ENCODE results near the gene LRCOL1. TPM values are rescaled to one million over a fixed set of nuclear protein-coding genes. Genes with fewer than 3 reads are reported as not detected.

Gene LRCOL1
- total and polyA plus RNA-seq, 2 experiments from 2014 or later: 1.7 TPM; not detected in 1

DNA sequence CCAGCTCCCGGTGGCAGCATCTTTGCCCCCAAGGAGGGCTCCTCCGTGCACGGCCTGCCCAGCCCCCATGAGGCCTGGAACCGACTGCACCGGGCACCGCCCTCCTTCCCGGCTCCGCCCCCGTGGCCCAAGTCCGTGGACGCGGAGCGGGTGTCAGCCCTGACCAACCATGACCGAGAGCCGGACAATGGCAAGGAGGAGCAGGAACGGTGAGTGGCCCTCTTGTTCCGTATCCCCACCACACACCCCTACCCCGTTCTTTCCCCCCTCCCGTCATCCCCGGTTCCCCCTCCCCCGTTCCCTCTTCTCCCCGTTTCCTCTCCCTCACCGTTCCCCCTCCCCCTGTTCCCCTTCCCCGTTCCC is 28.3 kb downstream of the LRCOL1 start:
- Mint-ChIP-seq H3K27me3 (ENCODE audit: insufficient read depth, low read depth, poor library complexity) (peaks cover 53% of the 10 kb centered on the region), H3K9me3 (peaks cover 3% of the 10 kb centered on the region; the same call in 1 of the 3 replicates), H3K4me3 (peak overlapping the region; percentile 59), H3K4me1 (peaks cover 7% of the 10 kb centered on the region), H3K36me3 (ENCODE audit: low read depth) (peaks cover 19% of the 10 kb centered on the region), H3K27ac (no peak overlapping the region)
- Histone ChIP-seq H3K4me1 (ENCODE audit: insufficient read depth) (peaks cover 7% of the 10 kb centered on the region), H3K27ac (ENCODE audit: low read depth) (no peak overlapping the region), H2AFZ (no peak overlapping the region), H3K79me2 (replicated peaks; ENCODE audit: insufficient read depth) (no peaks in the 10 kb centered on the region), H3K9me2 (ENCODE audit: insufficient read depth) (no peaks in the 10 kb centered on the region), H3F3A (replicated peaks; ENCODE audit: low read depth) (peaks cover 17% of the 10 kb centered on the region), H3K4me3 (peak overlapping the region; percentile 56), H3K4me2 (peak overlapping the region; percentile 90), H3K36me3 (ENCODE audit: insufficient read depth) (no peaks in the 10 kb centered on the region), H4K20me1 (replicated peaks; ENCODE audit: insufficient read depth) (peaks cover 17% of the 10 kb centered on the region), H3K27me3 (ENCODE audit: insufficient read depth) (peaks cover 34% of the 10 kb centered on the region)
- TF ChIP-seq POLR2AphosphoS5 (IDR thresholded peaks at IDR 0.05; ENCODE audit: low read depth): peak; percentile 66
- TF ChIP-seq ZNF331 (CRISPR knock-in tag; IDR thresholded peaks at IDR 0.05; ENCODE audit: low read depth): no peak
- ATAC-seq (peak; percentile 53), DNase-seq (ENCODE audit: low spot score) (peak; percentile 72)

DNA sequence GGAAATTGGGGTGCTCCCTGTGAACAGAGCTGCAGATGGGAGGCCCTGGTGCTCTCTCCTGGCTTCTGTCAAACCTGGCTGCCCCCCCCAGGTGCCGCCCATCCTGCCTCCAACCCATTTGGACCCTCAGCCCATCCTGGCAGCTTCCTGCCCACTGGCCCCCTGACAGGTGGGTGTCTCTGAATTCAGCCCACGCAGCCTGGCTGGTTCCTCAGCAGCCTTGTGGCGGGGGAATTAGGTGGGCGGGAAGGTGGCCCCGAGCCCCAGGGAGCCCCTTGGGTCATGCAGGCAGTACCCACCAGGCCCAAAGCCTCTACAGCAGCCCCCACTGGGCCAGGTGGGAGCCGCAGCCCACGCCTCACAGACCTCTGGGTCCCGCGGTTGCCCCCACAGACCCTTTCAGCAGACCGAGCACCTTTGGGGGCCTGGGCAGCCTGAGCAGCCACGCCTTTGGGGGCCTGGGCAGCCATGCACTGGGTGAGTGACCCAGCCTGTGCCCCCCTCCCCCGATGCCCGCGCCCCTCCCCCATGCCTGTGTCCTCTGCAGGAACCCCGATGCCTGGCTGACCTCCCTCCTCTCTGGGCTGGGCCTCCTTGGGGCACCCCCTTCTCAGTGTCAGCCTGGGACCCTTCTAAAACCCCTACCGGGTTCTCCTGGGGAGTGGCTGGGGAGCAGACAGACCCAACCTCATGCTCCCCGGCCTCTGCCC is 28.9 kb downstream of the LRCOL1 start:
- H3F3A ChIP-seq (replicated peaks; ENCODE audit: low read depth): peaks cover 17% of the 10 kb centered on the region
- Mint-ChIP-seq H3K9me3 (peaks cover 3% of the 10 kb centered on the region; the same call in 1 of the 3 replicates), H3K27ac (no peak overlapping the region), H3K4me3 (peak overlapping the region; percentile 59; the same call in 1 of the 3 replicates), H3K4me1 (peaks cover 7% of the 10 kb centered on the region), H3K27me3 (ENCODE audit: insufficient read depth, low read depth, poor library complexity) (peaks cover 50% of the 10 kb centered on the region), H3K36me3 (ENCODE audit: low read depth) (peaks cover 22% of the 10 kb centered on the region)
- H3K36me3 ChIP-seq (ENCODE audit: insufficient read depth): no peaks in the 10 kb centered on the region
- no peak overlapping the region for H2AFZ ChIP-seq
- H4K20me1 ChIP-seq (replicated peaks; ENCODE audit: insufficient read depth): peaks cover 17% of the 10 kb centered on the region
- DNase-seq (ENCODE audit: low spot score): peak; percentile 26
- peaks cover 7% of the 10 kb centered on the region for H3K4me1 ChIP-seq (ENCODE audit: insufficient read depth)
- no peaks in the 10 kb centered on the region for H3K9me2 ChIP-seq (ENCODE audit: insufficient read depth)
- no peaks in the 10 kb centered on the region for H3K79me2 ChIP-seq (replicated peaks; ENCODE audit: insufficient read depth)
- no peak overlapping the region for H3K27ac ChIP-seq (ENCODE audit: low read depth)
- peaks cover 31% of the 10 kb centered on the region for H3K27me3 ChIP-seq (ENCODE audit: insufficient read depth)
- peak overlapping the region; percentile 90 for H3K4me2 ChIP-seq
- ATAC-seq: peak; percentile 10
- TF ChIP-seq ZNF331 (CRISPR knock-in tag; IDR thresholded peaks at IDR 0.05; ENCODE audit: low read depth) (no peak), POLR2AphosphoS5 (IDR thresholded peaks at IDR 0.05; ENCODE audit: low read depth) (no peak), EZH2phosphoT487 (IDR thresholded peaks at IDR 0.05; ENCODE audit: unreplicated experiment) (no peak), JUNB (IDR thresholded peaks at IDR 0.05; ENCODE audit: unreplicated experiment) (no peak), NANOG (IDR thresholded peaks at IDR 0.05; ENCODE audit: borderline replicate concordance) (no peak), ZNF114 (CRISPR knock-in tag; IDR thresholded peaks at IDR 0.05) (no peak), EZH2 (IDR thresholded peaks at IDR 0.05; ENCODE audit: low read depth, unreplicated experiment) (no peak), CREB1 (CRISPR knock-in tag; IDR thresholded peaks at IDR 0.05; ENCODE audit: low read depth) (no peak)
- TF ChIP-seq, protein P1, sequence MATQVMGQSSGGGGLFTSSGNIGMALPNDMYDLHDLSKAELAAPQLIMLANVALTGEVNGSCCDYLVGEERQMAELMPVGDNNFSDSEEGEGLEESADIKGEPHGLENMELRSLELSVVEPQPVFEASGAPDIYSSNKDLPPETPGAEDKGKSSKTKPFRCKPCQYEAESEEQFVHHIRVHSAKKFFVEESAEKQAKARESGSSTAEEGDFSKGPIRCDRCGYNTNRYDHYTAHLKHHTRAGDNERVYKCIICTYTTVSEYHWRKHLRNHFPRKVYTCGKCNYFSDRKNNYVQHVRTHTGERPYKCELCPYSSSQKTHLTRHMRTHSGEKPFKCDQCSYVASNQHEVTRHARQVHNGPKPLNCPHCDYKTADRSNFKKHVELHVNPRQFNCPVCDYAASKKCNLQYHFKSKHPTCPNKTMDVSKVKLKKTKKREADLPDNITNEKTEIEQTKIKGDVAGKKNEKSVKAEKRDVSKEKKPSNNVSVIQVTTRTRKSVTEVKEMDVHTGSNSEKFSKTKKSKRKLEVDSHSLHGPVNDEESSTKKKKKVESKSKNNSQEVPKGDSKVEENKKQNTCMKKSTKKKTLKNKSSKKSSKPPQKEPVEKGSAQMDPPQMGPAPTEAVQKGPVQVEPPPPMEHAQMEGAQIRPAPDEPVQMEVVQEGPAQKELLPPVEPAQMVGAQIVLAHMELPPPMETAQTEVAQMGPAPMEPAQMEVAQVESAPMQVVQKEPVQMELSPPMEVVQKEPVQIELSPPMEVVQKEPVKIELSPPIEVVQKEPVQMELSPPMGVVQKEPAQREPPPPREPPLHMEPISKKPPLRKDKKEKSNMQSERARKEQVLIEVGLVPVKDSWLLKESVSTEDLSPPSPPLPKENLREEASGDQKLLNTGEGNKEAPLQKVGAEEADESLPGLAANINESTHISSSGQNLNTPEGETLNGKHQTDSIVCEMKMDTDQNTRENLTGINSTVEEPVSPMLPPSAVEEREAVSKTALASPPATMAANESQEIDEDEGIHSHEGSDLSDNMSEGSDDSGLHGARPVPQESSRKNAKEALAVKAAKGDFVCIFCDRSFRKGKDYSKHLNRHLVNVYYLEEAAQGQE (IDR thresholded peaks at IDR 0.05; ENCODE audit: unreplicated experiment): no peak
- TF ChIP-seq, protein P2, sequence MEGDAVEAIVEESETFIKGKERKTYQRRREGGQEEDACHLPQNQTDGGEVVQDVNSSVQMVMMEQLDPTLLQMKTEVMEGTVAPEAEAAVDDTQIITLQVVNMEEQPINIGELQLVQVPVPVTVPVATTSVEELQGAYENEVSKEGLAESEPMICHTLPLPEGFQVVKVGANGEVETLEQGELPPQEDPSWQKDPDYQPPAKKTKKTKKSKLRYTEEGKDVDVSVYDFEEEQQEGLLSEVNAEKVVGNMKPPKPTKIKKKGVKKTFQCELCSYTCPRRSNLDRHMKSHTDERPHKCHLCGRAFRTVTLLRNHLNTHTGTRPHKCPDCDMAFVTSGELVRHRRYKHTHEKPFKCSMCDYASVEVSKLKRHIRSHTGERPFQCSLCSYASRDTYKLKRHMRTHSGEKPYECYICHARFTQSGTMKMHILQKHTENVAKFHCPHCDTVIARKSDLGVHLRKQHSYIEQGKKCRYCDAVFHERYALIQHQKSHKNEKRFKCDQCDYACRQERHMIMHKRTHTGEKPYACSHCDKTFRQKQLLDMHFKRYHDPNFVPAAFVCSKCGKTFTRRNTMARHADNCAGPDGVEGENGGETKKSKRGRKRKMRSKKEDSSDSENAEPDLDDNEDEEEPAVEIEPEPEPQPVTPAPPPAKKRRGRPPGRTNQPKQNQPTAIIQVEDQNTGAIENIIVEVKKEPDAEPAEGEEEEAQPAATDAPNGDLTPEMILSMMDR (conservative IDR thresholded peaks at IDR 0.05; ENCODE audit: low read depth in 2 of 2): no peak
- TF ChIP-seq, protein P3, sequence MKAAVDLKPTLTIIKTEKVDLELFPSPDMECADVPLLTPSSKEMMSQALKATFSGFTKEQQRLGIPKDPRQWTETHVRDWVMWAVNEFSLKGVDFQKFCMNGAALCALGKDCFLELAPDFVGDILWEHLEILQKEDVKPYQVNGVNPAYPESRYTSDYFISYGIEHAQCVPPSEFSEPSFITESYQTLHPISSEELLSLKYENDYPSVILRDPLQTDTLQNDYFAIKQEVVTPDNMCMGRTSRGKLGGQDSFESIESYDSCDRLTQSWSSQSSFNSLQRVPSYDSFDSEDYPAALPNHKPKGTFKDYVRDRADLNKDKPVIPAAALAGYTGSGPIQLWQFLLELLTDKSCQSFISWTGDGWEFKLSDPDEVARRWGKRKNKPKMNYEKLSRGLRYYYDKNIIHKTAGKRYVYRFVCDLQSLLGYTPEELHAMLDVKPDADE (IDR thresholded peaks at IDR 0.05): no peak
- H3K4me3 ChIP-seq: peak overlapping the region; percentile 56
